Right hindlimb (tissue), 1 donor: ENCODE results near the gene CAMKK1.
"Not testable (repeated sequence)": the region's sequence is repeated elsewhere in the genome, so short reads cannot be mapped to it uniquely, and the experiment has no call there.

Experiments used
- DNase-seq: peaks from one replicate; pipeline ENCODE4 v3.0.0-alpha.2; 2018

Gene CAMKK1

GRCh38 chr17:3875317-3875716 lies 17.5 kb downstream of the CAMKK1 start:
- DNase-seq: no peak

GRCh38 chr17:3873862-3874261 lies 19.0 kb downstream of the CAMKK1 start:
- no peak for DNase-seq

DNA sequence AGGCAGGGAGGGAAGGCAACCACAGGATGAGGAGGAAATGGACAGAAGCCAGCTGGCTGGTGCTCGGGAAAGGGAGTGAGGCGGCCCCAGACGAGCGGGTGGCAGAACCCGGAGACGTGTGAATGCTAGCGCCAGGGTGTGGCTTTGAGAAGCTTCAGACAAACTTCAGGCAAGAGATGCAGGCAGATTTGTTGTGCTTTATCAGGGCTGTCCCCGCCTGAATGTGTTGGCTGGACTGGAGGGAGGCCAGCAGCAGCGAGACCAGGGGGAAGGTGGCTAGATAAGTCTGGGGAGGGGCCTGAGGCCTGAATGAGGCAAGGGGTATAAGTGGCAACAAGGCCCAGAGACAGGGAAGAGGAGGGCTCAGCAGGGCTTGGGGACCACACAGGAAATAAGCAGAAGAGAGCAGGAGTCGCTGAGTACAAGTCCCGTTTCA lies 22.0 kb downstream of the CAMKK1 start:
- no peak for DNase-seq

DNA sequence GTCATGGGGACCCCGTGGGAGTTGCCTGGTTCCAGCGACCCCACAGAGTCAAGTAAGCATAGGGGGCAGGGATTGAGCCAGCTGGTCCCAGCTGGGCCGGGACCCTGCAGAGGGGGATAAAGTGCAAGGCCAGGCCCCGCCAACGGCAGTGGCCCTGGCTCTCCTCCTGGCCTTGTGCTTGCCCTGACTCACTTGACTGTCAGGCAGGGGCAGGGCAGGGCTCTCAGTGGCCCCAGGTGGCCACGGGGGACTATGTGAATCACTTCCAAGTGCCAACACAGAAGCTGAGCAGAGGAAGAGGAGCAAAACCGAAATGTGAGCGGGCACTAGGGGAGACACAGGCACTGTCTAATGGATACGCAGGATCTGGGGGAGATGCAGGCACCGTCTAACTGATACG lies 25.2 kb downstream of the CAMKK1 start:
- no peak for DNase-seq

DNA sequence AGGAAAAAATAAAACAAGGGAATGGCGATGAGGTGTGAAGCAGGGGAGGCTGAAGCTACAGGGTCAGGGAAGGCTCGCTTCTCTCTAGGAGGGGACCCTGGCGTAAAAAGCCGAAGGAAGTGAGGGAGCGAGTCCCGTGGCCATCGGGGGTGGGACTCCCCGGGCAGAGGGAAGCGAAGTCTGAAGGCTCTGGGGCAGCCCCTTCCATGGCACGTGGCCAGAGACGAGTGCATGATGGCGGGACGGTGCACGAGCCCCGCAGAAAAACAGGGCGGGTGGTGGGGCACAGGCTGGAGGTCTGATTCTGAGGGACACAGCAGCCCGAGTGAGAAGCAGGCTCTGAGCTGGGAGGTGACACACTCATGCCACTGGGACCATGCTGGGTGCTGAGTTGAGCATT lies 25.7 kb downstream of the CAMKK1 start:
- no peak for DNase-seq

- DNase-seq: peak; percentile 65
Measured at GRCh38 chr17:3866276-3866675, 26.6 kb downstream of the CAMKK1 start.

- no peak for DNase-seq
Measured at GRCh38 chr17:3865176-3865575, 27.7 kb downstream of the CAMKK1 start.

DNA sequence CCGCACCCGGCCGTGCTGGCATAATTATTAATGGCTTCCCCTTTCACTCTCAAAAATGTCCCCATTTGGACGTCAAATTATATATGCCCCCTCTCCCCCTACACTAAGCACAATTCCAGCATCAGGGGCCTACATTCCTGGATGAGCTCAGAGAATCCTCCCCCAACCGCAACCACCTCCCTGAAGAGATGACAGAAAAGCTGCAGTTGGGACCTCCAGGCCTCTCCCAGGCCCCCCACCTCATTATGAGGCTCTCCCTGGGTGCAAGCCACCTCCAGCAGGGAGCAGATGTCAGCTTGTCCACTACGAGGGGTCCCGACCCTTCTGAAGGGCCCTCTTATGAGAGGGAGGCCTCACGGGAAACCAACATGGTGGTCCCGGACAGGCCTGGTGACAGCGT lies 28.3 kb downstream of the CAMKK1 start:
- DNase-seq: no peak

GRCh38 chr17:3861761-3862681 lies 30.8 kb downstream of the CAMKK1 start:
- no peak for DNase-seq

DNA sequence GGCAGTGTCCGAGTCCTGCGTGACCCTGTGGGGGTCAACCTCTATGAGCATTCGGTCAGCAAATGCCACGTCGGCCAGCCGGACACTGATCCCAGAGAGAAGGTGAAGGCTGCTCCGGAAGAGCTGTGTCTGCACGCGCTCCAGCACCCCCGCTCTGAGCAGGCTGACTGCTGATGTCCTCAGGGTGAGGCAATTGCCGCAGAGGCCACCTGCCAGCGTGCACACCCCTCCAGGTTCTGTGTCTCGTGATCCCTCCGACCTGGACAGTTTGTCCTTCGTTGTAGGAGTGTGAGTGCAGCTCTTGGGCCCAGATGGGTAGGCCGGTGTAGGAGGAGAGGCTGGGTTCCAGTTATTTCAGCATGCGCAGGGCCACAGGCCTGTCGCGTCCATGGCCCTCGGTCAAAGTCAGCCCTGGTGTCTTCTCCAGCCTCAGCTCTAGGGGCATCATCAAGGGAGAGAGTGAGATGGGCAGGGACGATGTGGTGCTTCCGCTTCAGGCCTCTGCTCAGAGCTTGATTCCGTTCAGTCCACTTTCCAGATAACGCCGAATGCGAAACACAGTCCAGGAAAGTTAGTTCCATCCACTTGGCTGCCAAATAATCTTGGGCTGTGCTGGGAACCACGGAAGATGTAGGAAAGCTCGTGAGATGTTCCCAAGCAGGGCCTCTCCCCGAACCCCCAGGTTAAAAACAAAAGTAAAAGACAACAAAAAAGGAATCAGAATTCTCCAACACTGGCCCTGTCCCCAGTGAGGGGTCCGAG lies 31.7 kb downstream of the CAMKK1 start:
- no peak for DNase-seq

- peak; percentile 86 for DNase-seq
Measured at GRCh38 chr17:3859940-3860339, 32.9 kb downstream of the CAMKK1 start.

DNA sequence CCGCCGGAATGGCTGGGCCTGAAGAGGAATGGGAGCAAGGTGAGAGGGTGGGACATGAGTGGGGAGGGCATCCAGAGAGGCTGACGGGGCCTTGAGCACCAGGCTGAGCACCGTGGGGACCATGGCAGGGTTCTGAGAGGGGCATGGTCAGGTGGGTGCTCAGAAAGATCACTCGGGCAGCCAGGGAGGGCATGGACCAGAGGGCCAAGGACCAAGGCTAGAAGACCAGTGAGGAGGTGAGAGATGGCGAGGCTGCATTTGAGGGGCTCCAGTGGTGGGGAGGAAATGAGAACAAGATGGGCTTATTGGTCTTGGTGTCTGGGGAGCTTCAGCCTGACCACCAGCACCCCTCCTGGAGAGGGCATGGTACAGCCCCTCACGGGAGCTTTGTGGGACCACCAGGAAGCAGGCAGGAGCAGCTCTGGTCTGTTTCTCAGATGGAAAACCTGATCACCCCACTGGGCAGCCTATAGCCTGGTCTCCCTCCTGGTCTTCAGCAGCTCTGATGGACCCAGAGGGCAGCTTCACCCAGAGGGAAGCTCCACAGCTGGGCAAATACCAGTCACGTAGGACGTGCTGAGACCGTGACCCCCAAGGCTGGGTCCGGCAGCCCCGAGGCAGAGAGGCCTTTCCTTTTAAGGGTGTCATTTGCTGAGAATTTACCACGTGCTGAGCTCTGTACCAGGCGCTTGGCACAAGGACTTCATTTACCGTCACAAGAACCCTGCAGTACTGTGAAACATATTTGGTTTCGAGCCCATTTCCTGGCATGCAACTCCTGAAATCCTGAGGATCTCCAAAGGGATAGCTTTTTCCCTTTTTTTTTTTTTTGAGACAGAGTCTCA lies 35.4 kb downstream of the CAMKK1 start:
- no peak for DNase-seq

DNA sequence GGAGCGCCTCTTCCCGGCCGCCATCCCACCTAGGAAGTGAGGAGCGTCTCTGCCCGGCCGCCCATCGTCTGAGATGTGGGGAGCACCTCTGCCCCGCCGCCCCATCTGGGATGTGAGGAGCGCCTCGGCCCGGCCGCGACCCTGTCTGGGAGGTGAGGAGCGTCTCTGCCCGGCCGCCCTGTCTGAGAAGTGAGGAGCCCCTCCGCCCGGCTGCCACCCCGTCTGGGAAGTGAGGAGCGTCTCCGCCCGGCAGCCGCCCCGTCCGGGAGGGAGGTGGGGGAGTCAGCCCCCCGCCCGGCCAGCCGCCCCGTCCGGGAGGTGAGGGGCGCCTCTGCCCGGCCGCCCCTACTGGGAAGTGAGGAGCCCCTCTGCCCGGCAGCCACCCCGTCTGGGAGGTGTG lies 38.6 kb downstream of the CAMKK1 start:
- not testable (repeated sequence) for DNase-seq

GRCh38 chr17:3852561-3852960 lies 40.3 kb downstream of the CAMKK1 start:
- DNase-seq: no peak

DNA sequence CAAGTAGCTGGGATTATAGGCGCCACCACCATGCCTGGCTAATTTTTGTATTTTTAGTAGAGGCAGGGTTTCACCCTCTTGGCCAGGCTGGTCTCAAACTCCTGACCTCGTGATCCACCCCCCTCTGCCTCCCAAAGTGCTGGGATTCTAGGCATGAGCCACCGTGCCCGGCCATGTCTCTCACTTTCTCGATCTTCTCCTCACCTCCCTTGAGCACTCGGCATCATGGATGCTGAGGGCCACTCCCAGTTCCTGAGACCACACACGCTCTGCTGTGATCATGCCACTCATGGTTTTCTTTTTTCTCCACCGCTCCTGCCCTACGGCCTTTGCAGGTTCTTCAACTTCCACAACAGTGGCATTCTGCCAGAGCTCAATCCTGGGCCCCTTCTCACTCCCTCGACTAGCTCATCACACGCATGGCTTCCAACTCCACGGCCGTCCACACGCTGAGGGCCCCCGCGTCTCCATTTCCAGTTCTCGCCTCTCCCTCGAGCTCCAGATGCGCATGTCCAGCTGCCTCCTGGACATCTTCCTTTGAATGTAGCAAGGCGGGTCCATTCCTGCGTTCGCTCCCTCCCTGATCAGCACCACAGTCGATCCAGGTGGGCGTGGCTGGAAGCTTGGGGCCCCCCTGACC lies 41.3 kb downstream of the CAMKK1 start:
- DNase-seq: no peak

GRCh38 chr17:3848229-3848835 lies 44.5 kb downstream of the CAMKK1 start:
- DNase-seq: no peak

DNA sequence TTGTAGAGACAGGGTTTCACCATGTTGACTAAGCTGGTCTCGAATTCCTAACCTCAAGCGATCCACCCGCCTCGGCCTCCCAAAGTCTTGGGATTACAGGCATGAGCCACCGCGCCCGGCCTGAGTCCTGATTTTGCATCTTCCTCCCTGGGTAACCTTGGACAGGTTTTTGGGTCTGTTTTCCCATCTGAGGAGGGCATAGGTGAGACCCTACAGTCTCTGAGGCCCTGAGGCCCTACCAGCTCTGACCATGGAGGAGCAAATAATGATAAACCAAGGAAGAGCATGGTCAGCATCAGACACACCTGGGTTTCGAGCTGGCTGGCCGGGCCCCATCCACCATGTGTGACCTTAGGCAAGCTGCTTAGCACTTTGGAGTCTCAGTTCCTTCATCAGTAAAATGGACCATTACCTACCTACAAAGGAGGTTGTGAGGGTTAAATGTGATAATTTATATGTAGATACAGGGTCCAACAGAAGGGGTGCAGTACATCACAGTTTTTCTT lies 45.6 kb downstream of the CAMKK1 start:
- no peak for DNase-seq

GRCh38 chr17:3846437-3847164 lies 46.3 kb downstream of the CAMKK1 start:
- DNase-seq: no peak

- peak; percentile 94 for DNase-seq
Measured at GRCh38 chr17:3845621-3846436, 47.0 kb downstream of the CAMKK1 start, which contains the start of gene NCBP3. NCBP3 (minus strand) TSS chr17:3846246; CDS start chr17:3846223, 23 bp downstream.

DNA sequence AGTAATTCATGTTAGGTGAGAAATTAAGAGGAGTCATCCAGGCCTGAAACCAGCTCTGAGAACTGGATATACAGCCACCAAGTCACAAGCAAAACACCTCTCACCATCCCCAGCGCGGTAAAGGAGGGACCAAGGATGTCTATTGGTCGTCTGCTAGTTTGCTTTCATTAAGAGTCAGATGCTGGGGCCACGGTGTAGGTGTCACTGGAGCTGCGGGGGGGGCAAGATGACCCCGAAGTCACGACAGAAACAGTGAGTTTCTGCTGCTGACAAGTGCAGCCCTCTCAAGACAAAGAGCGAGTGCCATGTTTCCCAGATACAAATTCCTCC lies 47.6 kb downstream of the CAMKK1 start:
- no peak for DNase-seq
